SIG-M5 treated with dmso at 0.1 percent for 504 hours (cell line): ENCODE data around the gene LRBA.

Experiments
- DNase-seq: peaks from one replicate; lab custom pipeline; 2025; ENCODE audit not compliant: unreplicated experiment; lab: John Stamatoyannopoulos, UW

Gene LRBA

GRCh38 chr4:150886597-150886996 is 128.5 kb downstream of the LRBA start:
- DNase-seq = no peak

- no peak for DNase-seq
Measured at GRCh38 chr4:150884625-150885024, 130.5 kb downstream of the LRBA start.

- DNase-seq = no peak
Measured at GRCh38 chr4:150875367-150875766, 139.7 kb downstream of the LRBA start.

DNA sequence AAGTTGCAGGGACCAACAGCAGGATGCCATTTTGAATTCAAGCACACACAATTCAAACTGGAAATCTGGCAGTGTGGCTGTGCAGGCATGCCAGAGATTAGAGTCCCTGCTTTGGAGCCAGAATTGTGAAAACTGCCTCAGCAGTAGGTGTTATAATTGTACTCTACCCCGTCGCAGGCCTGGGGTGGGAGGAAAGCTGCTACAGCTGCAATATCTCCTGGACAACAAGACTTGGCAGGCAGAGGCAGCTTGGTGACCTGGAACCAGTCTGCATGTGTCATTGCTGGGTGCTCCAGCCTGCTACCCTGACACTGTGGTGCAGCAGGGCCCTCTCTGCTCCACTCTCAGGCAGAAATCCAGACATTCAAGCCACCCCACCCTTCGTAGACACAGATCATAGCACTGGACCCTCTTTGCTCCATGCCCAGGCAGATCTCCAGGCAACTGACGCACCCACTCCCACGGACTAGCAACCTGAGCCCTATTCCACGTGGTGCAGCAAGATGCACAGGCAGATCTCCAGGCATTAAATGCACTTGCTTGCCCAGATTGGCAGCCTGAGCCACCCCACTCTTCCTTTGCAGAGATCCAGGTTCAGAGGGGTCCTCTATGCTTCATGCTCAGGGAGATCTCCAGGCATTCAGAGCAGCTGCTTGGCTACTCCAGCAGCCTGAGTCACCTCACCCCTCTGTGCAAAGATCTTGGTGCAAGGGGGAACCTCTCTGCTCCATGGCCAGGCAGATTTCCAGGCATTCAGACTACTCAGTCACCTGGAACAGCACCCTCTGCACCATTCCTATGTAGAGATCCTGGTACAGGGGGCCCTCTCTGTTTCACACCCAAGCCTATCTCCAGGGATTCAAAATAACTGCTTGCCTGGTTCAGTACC is 140.5 kb downstream of the LRBA start:
- DNase-seq = no peak

GRCh38 chr4:150867148-150867547 is 147.9 kb downstream of the LRBA start:
- DNase-seq = peak; percentile 72

DNA sequence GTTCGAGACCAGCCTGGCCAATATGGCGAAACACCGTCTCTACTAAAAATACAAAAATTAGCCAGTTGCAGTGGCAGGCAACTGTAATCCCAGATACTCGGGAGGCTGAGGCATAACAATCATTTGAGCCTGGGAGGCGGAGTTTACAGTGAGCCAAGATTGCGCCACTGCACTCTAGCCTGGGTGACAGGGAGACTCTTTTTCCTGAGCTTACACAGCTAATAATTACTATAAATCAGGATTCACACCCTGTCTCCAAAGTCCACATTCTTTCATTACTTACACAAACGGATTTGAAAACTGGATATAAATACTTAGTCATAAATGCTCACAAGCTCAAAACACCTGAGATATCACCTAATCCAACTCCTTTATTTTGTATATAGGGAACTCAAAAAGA is 151.6 kb downstream of the LRBA start:
- DNase-seq = peak; percentile 5

DNA sequence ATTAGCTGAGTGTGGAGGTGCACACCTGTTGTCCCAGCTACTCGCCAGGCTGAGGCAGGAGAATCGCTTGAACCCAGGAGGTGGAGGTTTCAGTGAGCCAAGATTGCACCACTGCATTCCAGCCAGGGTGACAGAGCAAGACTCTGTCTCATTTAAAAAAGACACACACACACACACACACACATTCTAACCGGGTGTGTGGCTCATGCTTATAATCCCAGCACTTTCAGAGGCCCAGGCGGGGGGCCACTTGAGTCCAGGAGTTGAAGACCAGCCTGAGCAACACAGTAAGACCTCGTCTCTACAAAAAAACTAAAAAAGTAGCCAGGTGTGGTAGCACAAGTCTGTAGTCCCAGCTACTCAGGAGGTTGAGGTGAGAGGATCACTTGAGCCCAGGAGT is 152.3 kb downstream of the LRBA start:
- no peak for DNase-seq

DNA sequence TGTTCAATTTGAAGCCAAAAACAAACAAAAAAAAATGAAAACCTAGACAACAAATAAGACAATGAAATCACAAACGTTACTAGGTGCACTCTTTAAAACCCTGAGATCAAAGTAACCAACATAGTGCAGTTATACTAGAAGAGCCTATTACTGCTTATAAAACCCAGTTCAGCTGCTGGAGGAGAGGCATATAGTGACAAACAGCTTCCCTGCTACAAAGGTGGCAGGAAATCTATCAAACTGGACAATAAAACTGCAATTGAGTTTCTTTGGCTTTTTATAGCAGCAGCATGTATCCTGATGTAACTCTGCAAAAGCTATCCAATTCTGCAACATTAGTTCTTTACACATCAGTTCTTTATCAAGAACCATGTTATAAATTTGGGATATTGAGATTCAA is 155.6 kb downstream of the LRBA start:
- no peak for DNase-seq

DNA sequence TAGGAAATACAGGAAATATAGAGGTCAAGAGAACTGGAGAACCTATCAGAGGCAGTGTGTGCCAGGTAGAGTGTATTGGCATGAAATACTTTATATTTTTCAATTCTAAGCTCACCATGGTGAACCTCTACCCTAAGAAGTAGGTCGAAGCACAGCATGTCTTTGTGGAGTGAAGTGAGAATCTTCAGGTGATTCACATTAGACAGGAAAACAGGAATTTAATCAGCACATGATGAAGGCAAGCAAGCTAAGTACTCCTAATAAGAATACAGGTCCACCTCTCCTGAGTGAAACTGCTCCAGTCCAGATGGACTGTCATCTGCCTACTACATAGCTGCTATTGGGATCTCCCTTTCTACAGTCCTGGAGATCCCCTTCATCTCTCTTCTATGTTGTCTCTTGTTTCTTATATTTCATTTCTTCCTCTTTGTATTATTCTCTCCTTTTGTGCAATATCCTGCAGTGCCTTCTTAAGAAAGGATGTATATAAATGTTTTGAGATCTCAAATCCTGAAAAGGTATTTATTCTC is 159.0 kb downstream of the LRBA start:
- no peak for DNase-seq

DNA sequence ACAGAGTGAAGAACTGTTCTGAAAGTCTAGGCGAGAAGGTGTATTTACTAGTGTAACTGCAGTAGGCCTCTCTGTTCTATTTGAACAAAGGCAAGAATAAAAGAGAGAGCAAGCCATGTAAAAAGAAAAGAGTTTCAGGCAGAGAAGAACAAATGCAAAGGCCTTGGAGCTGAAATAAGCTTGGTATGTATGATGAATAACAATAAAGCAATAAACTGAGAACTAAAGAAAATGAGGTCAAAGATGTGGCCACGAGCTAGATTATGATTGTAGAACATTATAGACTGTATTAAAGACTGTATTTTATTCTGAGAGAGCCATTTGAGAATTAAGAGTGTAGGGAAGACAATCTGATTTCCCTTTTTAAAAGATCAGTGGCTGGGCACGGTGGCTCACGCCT is 160.5 kb downstream of the LRBA start:
- no peak for DNase-seq

DNA sequence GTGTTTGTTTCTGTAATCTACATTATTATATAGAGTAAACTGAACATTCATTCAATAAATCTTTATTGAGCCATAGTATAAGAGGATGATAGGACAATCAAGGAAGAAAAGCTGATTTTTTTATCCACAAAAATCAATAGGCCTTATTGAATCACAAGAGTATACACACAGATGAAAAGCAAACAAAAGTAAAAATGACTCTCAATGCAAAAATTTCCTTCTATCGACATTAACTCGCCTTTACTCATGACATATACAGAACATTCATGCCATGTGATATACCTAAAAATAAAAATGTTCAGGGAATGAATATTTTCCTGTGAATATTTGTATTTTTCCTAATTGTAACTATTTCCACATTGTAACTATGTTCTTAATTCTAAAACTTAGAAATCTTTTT is 161.2 kb downstream of the LRBA start:
- DNase-seq = no peak

DNA sequence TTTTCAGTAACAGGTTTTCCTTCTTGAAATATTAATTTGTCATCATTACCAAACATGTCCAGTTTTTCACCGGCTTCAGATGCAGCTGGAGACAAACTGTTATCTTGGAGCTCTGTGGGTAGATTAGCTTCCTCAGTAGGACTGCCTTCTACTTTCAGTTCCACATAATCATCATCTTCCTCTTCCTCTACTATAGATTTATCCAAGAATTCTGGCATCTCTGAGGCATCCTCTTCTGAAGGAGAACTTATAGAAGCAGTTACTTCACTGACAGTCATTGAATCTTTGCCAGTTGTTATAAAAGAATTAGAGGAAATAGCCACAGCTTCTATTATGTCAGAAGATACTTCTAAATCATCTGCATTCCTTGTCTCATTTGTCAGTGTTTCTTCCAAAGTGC is 162.9 kb downstream of the LRBA start:
- peak; percentile 30 for DNase-seq

DNA sequence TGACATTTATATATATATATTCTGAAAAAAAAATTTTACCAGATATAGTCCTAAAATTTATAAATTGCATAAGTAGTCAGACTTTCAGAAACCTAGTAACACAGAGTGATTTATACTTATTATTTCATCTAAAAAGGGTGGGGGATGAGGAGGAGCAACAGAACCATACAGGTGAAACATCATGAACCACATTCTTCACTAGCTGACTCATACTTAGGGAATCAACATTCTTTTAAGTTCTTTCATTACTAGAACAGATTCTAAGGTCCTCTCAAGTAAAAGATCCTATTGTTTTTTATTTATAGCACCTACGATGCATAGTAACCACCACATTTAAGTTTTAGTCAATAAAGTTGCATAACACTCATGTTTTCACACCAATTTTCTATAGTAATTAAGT is 166.1 kb downstream of the LRBA start:
- DNase-seq = peak; percentile 6

DNA sequence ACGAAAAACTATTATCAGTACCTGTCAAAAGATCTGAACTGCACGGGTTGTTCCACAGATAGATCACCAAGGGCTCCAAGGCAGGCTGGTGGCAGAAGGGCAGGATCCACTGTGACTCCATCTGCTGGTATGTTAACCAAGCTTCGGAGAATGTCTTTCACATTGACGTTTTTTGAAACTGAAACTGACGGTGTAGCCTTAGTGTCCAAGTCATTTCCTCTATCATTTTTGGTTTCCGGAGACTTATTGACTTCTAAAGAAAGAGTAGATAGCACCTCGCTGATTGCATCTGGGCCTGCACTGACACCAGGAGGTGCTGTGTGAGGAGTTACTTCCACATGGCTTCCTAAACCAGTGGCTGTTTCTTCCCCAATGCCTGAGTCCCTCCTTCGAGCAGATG is 186.9 kb downstream of the LRBA start:
- DNase-seq = no peak

GRCh38 chr4:150827226-150827625 is 187.9 kb downstream of the LRBA start:
- DNase-seq = peak; percentile 1

DNA sequence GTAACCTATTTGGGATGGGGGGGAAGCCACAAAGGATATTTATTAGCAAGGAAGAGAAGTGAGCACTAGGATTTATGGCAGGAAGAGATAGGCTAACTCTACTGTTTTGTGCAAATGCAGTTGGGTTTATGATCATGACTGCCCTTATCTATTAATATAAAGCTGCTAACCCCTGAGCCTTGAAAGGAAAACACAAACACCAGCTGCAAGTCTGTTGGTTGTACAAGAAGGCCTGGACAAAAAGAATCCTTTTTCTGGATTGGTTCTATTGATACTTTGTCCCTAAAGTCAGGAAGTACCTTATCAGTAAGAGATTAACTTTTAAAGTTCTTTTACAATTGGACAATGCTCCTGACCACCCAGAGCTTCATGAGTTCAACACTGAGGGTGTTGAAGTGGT is 188.8 kb downstream of the LRBA start:
- no peak for DNase-seq

DNA sequence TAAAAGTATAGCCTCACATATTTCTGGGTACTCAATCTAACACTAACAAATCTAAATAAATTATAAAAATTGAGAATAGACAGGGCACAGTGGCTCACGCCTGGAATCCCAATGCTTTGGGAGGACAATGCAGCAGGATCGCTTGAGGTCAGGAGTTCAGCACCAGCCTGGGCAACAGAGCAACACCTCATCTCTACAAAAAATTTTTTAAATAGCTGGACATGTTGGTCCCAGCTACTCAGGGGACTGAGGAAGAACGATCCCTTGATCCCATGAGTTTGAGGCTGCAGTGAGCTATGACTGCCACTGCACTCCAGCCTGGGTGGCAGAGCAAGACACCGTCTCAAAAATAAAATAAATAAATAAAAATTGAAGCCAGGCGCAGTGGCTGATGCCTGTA is 192.7 kb downstream of the LRBA start:
- no peak for DNase-seq

GRCh38 chr4:150821641-150822040 is 193.4 kb downstream of the LRBA start:
- DNase-seq = no peak

- DNase-seq = no peak
Measured at GRCh38 chr4:150820409-150820808, 194.7 kb downstream of the LRBA start.

DNA sequence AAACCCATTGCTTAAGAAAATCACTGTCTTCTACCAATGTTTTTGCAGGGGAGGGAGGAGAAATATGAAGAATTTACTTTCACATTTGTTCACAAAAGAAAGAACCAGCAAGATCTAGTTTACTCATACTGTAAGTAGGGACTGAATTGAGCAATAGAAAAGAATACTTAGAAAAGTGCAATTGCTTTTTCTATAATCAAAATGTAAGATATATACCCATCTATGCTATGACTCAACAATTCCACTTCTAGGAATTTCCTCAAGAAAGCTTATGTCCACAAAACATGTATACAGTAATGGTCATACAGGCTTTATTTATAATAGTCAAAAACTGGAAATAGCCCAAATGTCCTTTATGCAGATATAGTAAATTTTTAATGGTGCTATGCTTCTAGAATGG is 196.4 kb downstream of the LRBA start:
- DNase-seq = no peak

GRCh38 chr4:150817804-150818528 is 197.1 kb downstream of the LRBA start:
- no peak for DNase-seq

- DNase-seq = no peak
Measured at GRCh38 chr4:150817017-150817416, 198.1 kb downstream of the LRBA start.
